Measurements from ENCODE around the gene SLC25A34.

The SLC25A34 gene

GRCh38 chr1:15714406-15715136 lies 21.5 kb upstream of the SLC25A34 start:
- DNase-seq: peak; percentile 32

- DNase-seq: no peak
Observed at GRCh38 chr1:15717418-15718125, 18.5 kb upstream of the SLC25A34 start.

- DNase-seq: no peak
Observed at GRCh38 chr1:15718199-15718601, 17.9 kb upstream of the SLC25A34 start.

GRCh38 chr1:15719381-15720120 lies 16.5 kb upstream of the SLC25A34 start:
- no peak for DNase-seq

- no peak for DNase-seq
Observed at GRCh38 chr1:15720861-15721260, 15.2 kb upstream of the SLC25A34 start.

GRCh38 chr1:15722411-15722810 lies 13.6 kb upstream of the SLC25A34 start:
- no peak for DNase-seq

- no peak for DNase-seq
Observed at GRCh38 chr1:15722836-15723532, 13.1 kb upstream of the SLC25A34 start.

- peak; percentile 96 for DNase-seq
Observed at GRCh38 chr1:15723631-15724246, 12.3 kb upstream of the SLC25A34 start.

- DNase-seq: no peak
Observed at GRCh38 chr1:15724949-15725880, 10.8 kb upstream of the SLC25A34 start.

- DNase-seq: no peak
Observed at GRCh38 chr1:15726508-15726907, 9.6 kb upstream of the SLC25A34 start.

GRCh38 chr1:15727021-15727420 lies 9.0 kb upstream of the SLC25A34 start:
- DNase-seq: no peak

GRCh38 chr1:15727424-15727823 lies 8.6 kb upstream of the SLC25A34 start:
- DNase-seq: peak; percentile 47

GRCh38 chr1:15727866-15728534 lies 8.1 kb upstream of the SLC25A34 start:
- DNase-seq: no peak

GRCh38 chr1:15728937-15729657 lies 7.0 kb upstream of the SLC25A34 start:
- no peak for DNase-seq

- no peak for DNase-seq
Observed at GRCh38 chr1:15730423-15730822, 5.6 kb upstream of the SLC25A34 start.

GRCh38 chr1:15730936-15731335 lies 5.1 kb upstream of the SLC25A34 start:
- DNase-seq: no peak

- DNase-seq: no peak
Observed at GRCh38 chr1:15731735-15732685, 4.0 kb upstream of the SLC25A34 start.

- DNase-seq: no peak
Observed at GRCh38 chr1:15732686-15733081, 3.4 kb upstream of the SLC25A34 start.

GRCh38 chr1:15733218-15733725 lies 2.8 kb upstream of the SLC25A34 start:
- DNase-seq: no peak

Measured in NCI-H82 (cell line).